H1 (cell line): ENCODE results near the gene UMODL1. TPM values are rescaled to one million over a fixed set of nuclear protein-coding genes. Genes with fewer than 3 reads are reported as not detected.

Source experiments
- CTCF ChIA-PET: fragments of 300-600 bp; sonication (Branson Sonifier 250); formaldehyde crosslinking; loops from one replicate; lab custom pipeline; 2021; ENCODE audit not compliant: partially characterized antibody; lab: Charles Lee
- POLR2A ChIA-PET: fragments of 300-600 bp; sonication (Branson Sonifier 250); formaldehyde crosslinking; loops from one replicate; lab custom pipeline; 2021; ENCODE audit warnings: inconsistent platforms; ENCODE audit not compliant: partially characterized antibody; lab: Charles Lee
- DNase-seq, 2 experiments: peaks; one replicate each; pipeline versions ENCODE4 v3.0.0 to v3.0.0-alpha.2; 2010 to 2022; ENCODE audit warnings: low spot score in 2 of 2, low read depth in 1 of 2, mixed read lengths in 1 of 2
- FAIRE-seq: peaks from 2 replicates; lab custom pipeline; 2011; peaks lifted over from hg19 to GRCh38; lab: Jason Lieb, UNC
- H2AFZ ChIP-seq: 2 replicates; pipeline ENCODE4 v1.8.1; 2012; ENCODE audit warnings: low read length, inconsistent platforms
- H2AK5ac ChIP-seq: 2 replicates; pipeline ENCODE4 v1.6.1; 2013; ENCODE audit warnings: low read depth, low read length
- H2BK120ac ChIP-seq: replicated peaks from 2 replicates; pipeline ENCODE3; 2013; ENCODE audit warnings: low read depth, low read length, inconsistent platforms
- H2BK12ac ChIP-seq: 2 replicates; pipeline ENCODE4 v1.6.1; 2013; ENCODE audit warnings: low read depth, low read length
- H2BK15ac ChIP-seq: 2 replicates; pipeline ENCODE4 v1.6.1; 2013; ENCODE audit warnings: low read length
- H2BK20ac ChIP-seq: 2 replicates; pipeline ENCODE4 v1.6.1; 2013; ENCODE audit warnings: low read length
- H2BK5ac ChIP-seq: 2 replicates; pipeline ENCODE4 v1.6.1; 2013; ENCODE audit warnings: low read depth, low read length
- H3K14ac ChIP-seq: 2 replicates; pipeline ENCODE4 v1.6.1; 2013; ENCODE audit warnings: inconsistent platforms; ENCODE audit not compliant: insufficient read length
- H3K18ac ChIP-seq: 2 replicates; pipeline ENCODE4 v1.6.1; 2013; ENCODE audit warnings: low read length; ENCODE audit errors: extremely low read depth
- H3K23ac ChIP-seq: 2 replicates; pipeline ENCODE4 v1.6.1; 2013; ENCODE audit warnings: inconsistent platforms; ENCODE audit not compliant: insufficient read length
- H3K23me2 ChIP-seq: 2 replicates; pipeline ENCODE4 v1.6.1; 2013; ENCODE audit warnings: low read depth, low read length
- H3K27ac ChIP-seq: 2 replicates; pipeline ENCODE4 v1.6.1; 2011; ENCODE audit warnings: low read depth, low read length, inconsistent platforms
- H3K27me3 ChIP-seq, 4 experiments: replicated peaks in 1 of 4; 1 replicate in 1 of 4; 2 replicates in 3 of 4; pipeline versions ENCODE4 v1.6.1 to v1.8.1; 2011 to 2013; ENCODE audit warnings: low read length in 3 of 4, mild to moderate bottlenecking in 3 of 4, inconsistent platforms in 2 of 4, mixed read lengths in 2 of 4, moderate library complexity in 1 of 4; ENCODE audit not compliant: control insufficient read depth in 3 of 4, insufficient read depth in 3 of 4; ENCODE audit errors: extremely low read depth in 1 of 4
- H3K36me3 ChIP-seq, 4 experiments: 2 replicates each; pipeline versions ENCODE4 v1.6.1 to v1.8.1; 2011 to 2013; ENCODE audit warnings: mild to moderate bottlenecking in 4 of 4, low read length in 3 of 4, moderate library complexity in 2 of 4, control low read depth in 1 of 4, inconsistent platforms in 1 of 4; ENCODE audit not compliant: insufficient read depth in 4 of 4, control insufficient read depth in 2 of 4
- H3K4ac ChIP-seq: replicated peaks from 2 replicates; pipeline ENCODE3; 2013; ENCODE audit warnings: low read length, low read depth, mixed read lengths, inconsistent platforms; ENCODE audit not compliant: insufficient read length
- H3K4me1 ChIP-seq, 4 experiments: replicated peaks in 1 of 4; 1 replicate in 1 of 4; 2 replicates in 3 of 4; pipeline versions ENCODE4 v1.6.1 to v1.8.1; 2011 to 2013; ENCODE audit warnings: low read length in 3 of 4, inconsistent platforms in 2 of 4, mixed read lengths in 1 of 4; ENCODE audit not compliant: insufficient read depth in 4 of 4, control insufficient read depth in 3 of 4
- H3K4me2 ChIP-seq, 2 experiments: 2 replicates each; pipeline versions ENCODE4 v1.6.1 to v1.8.1; 2011 to 2013; ENCODE audit warnings: low read depth in 2 of 2, low read length in 2 of 2, control low read depth in 1 of 2, inconsistent platforms in 1 of 2, mild to moderate bottlenecking in 1 of 2; ENCODE audit not compliant: insufficient read depth in 1 of 2
- H3K4me3 ChIP-seq, 4 experiments: fragments of 200-600, 300-600 bp in 1 of 4; sonication (generic), shearing (Covaris generic), sonication (Bioruptor Twin) in 1 of 4; 2 replicates each; pipeline versions ENCODE4 v1.5.1 to v1.8.1; 2011 to 2016; ENCODE audit warnings: low read length in 4 of 4, low read depth in 3 of 4, control low read depth in 2 of 4, inconsistent platforms in 2 of 4, mild to moderate bottlenecking in 2 of 4, mixed read lengths in 1 of 4, moderate library complexity in 1 of 4; ENCODE audit not compliant: insufficient read depth in 2 of 4; ENCODE audit errors: extremely low read depth in 1 of 4
- H3K56ac ChIP-seq: replicated peaks from 2 replicates; pipeline ENCODE3; 2013; ENCODE audit warnings: low read depth, mild to moderate bottlenecking, mixed read lengths, low read length, inconsistent platforms; ENCODE audit not compliant: insufficient read length
- H3K79me1 ChIP-seq: 2 replicates; pipeline ENCODE4 v1.6.1; 2013; ENCODE audit warnings: low read depth, low read length, control low read depth
- H3K79me2 ChIP-seq, 2 experiments: 2 replicates each; pipeline versions ENCODE4 v1.6.1 to v1.8.1; 2012 to 2013; ENCODE audit warnings: low read length in 2 of 2, mild to moderate bottlenecking in 2 of 2, inconsistent platforms in 1 of 2; ENCODE audit not compliant: insufficient read depth in 2 of 2, control insufficient read depth in 1 of 2
- H3K9ac ChIP-seq, 4 experiments: replicated peaks in 1 of 4; 1 replicate in 1 of 4; 2 replicates in 3 of 4; pipeline versions ENCODE4 v1.6.1 to v1.8.1; 2011 to 2013; ENCODE audit warnings: low read depth in 3 of 4, low read length in 3 of 4, control low read depth in 2 of 4, mild to moderate bottlenecking in 2 of 4, moderate library complexity in 2 of 4, inconsistent platforms in 1 of 4; ENCODE audit errors: extremely low read depth in 1 of 4
- H3K9me3 ChIP-seq, 2 experiments: 2 replicates each; pipeline versions ENCODE4 v1.6.1 to v1.8.1; 2012 to 2013; ENCODE audit warnings: mild to moderate bottlenecking in 2 of 2, moderate library complexity in 2 of 2, control low read depth in 1 of 2, inconsistent platforms in 1 of 2, low read depth in 1 of 2, low read length in 1 of 2, mixed read lengths in 1 of 2; ENCODE audit not compliant: insufficient read depth in 2 of 2
- H4K20me1 ChIP-seq, 2 experiments: replicated peaks in 1 of 2; 2 replicates each; pipeline versions ENCODE3 to v1.8.1; 2011 to 2013; ENCODE audit warnings: inconsistent platforms in 2 of 2, low read length in 2 of 2, mild to moderate bottlenecking in 1 of 2; ENCODE audit not compliant: insufficient read depth in 2 of 2, control insufficient read depth in 1 of 2
- H4K5ac ChIP-seq: 2 replicates; pipeline ENCODE4 v1.6.1; 2013; ENCODE audit warnings: low read length, low read depth, mixed read lengths, inconsistent platforms; ENCODE audit not compliant: insufficient read length
- H4K8ac ChIP-seq: 2 replicates; pipeline ENCODE4 v1.8.0; 2013; ENCODE audit warnings: mild to moderate bottlenecking, moderate library complexity, low read length, inconsistent platforms; ENCODE audit not compliant: insufficient read depth; ENCODE audit errors: extremely low read depth
- H4K91ac ChIP-seq: replicated peaks from 2 replicates; pipeline ENCODE3; 2013; ENCODE audit warnings: low read length, mixed read lengths, inconsistent platforms; ENCODE audit not compliant: insufficient read length
- MAX ChIP-seq: IDR thresholded peaks from 2 replicates; pipeline ENCODE4 v1.6.1; 2012; ENCODE audit warnings: inconsistent platforms
- TAF7 ChIP-seq: optimal IDR thresholded peaks from 2 replicates; pipeline ENCODE3; 2011; ENCODE audit warnings: low read depth, mild to moderate bottlenecking, inconsistent platforms, low read length, moderate library complexity, borderline replicate concordance
- USF2 ChIP-seq: IDR thresholded peaks from 2 replicates; pipeline ENCODE4 v1.6.1; 2011; ENCODE audit warnings: low read length, improper control_type of control experiment
- WGBS, 2 experiments: shearing (Covaris generic) in 1 of 2; methylation state at CpG; one replicate each; pipeline versions ENCODE4 v1.1.6 to v1.1.7; 2013 to 2015; ENCODE audit warnings: low lambda C conversion rate in 2 of 2, mixed read lengths in 2 of 2, inconsistent platforms in 1 of 2, low coverage in 1 of 2, missing lambda C conversion rate in 1 of 2; ENCODE audit not compliant: insufficient replicate concordance in 2 of 2, insufficient coverage in 1 of 2, insufficient read length in 1 of 2; ENCODE audit errors: extremely low coverage in 1 of 2, missing lambda C conversion rate in 1 of 2; 5-methylcytosine and 5-hydroxymethylcytosine counted together
- polyA plus RNA-seq, 7 experiments: library from polyadenylated mRNA; depleted of rRNA in 3 of 7; stranded (reverse) in 5 of 7; unstranded in 2 of 7; fragments of >200 nt in 5 of 7; fragments of 200-250 nt in 2 of 7; gene quantifications; 1 replicate in 5 of 7; 2 replicates in 1 of 7; 4 replicates in 1 of 7; pipeline versions ENCODE4 v1.2.1 to v1.2.3, GENCODE V29; 2011 to 2013; ENCODE audit warnings: missing spikeins in 2 of 7, mixed read lengths in 2 of 7
- total RNA-seq: library from RNA; stranded (reverse); fragmentation: NEBNext Ultra II Directional; extraction: Animal tissue kit (Norgen Biotek cat#: 25700); gene quantifications from 2 replicates; pipeline ENCODE4 v1.2.1, GENCODE V29; 2021

The UMODL1 gene
- total and polyA plus RNA-seq, 2 of the 8 experiments (the other 6 are each of a cell fraction or from before 2014, with no cell fraction given), result not detected

GRCh38 chr21:42174173-42174572 lies 103.1 kb downstream of the UMODL1 start:
- Histone ChIP-seq H3K18ac (no peak overlapping the region), H2BK5ac (no peak overlapping the region), H3K79me2 (no peaks in the 10 kb centered on the region), H2BK15ac (no peak overlapping the region), H3K4me2 (no peak overlapping the region), H4K20me1 (no peaks in the 10 kb centered on the region), H3K56ac (no peak overlapping the region), H2AFZ (no peak overlapping the region), H3K27me3 (no peaks in the 10 kb centered on the region), H3K14ac (no peak overlapping the region), H4K8ac (no peak overlapping the region), H3K36me3 (no peaks in the 10 kb centered on the region), H3K27ac (no peak overlapping the region), H2AK5ac (no peak overlapping the region), H4K5ac (no peak overlapping the region), H3K9me3 (no peaks in the 10 kb centered on the region), H2BK20ac (no peak overlapping the region), H3K4me3 (no peak overlapping the region), H2BK120ac (no peak overlapping the region), H3K79me1 (no peaks in the 10 kb centered on the region; the same call in 1 of the 2 replicates), H3K9ac (no peak overlapping the region), H3K23me2 (no peaks in the 10 kb centered on the region), H3K4ac (no peak overlapping the region), H3K23ac (no peak overlapping the region), H3K4me1 (no peaks in the 10 kb centered on the region), H4K91ac (no peak overlapping the region), H2BK12ac (no peak overlapping the region)
- TF ChIP-seq USF2 (0 out of 2 replicates have a peak, but pooled peaks have one; percentile 10), TAF7 (no peak), MAX (no peak)
- POLR2A ChIA-PET, result no interaction called here
- DNase-seq (no peak), FAIRE-seq (no peak)
- 91% methylated on average over 4 of the region's 4 CpGs; no CpG with 5 or more reads in 1 of the 2 experiments for WGBS, 2 experiments
- CTCF ChIA-PET, result interaction anchor here (1.5 to 1.8 kb wide), 2 partner anchors 10 to 59 kb away, joined by 3 to 5 read pairs; no protein-coding TSS in a partner anchor
